ENCODE data around the gene SLC25A4.

- TF ChIP-seq CTCF (IDR thresholded peaks at IDR 0.05) (no peak), POLR2AphosphoS5 (IDR thresholded peaks at IDR 0.05; ENCODE audit: low read depth, low read length) (no peak)
Observed at GRCh38 chr4:185138161-185138560, 4.9 kb upstream of the SLC25A4 start.
